GM19043 (cell line): ENCODE measurements around the gene HSD3B2.

Source experiments
- ATAC-seq: cut with Tn5 transposase; IDR thresholded peaks from one replicate; pipeline ENCODE4 v1.9.1; 2021; ENCODE audit warnings: low read depth; ENCODE audit not compliant: unreplicated experiment

HSD3B2 gene

GRCh38 chr1:119451158-119451557 is 36.2 kb downstream of the HSD3B2 start:
- ATAC-seq: no peak

GRCh38 chr1:119452091-119452490 is 37.1 kb downstream of the HSD3B2 start:
- no peak for ATAC-seq

- no peak for ATAC-seq
These were observed 38.1 kb downstream of the HSD3B2 start for GRCh38 chr1:119453021-119453420.

GRCh38 chr1:119462964-119463363 is 48.0 kb downstream of the HSD3B2 start:
- ATAC-seq: no peak

- ATAC-seq: no peak
These were observed 48.6 kb downstream of the HSD3B2 start for GRCh38 chr1:119463569-119463968.

GRCh38 chr1:119466445-119466844 is 51.5 kb downstream of the HSD3B2 start:
- no peak for ATAC-seq

GRCh38 chr1:119467219-119467618 is 52.3 kb downstream of the HSD3B2 start:
- ATAC-seq: no peak

- ATAC-seq: no peak
These were observed 53.1 kb downstream of the HSD3B2 start for GRCh38 chr1:119467857-119468668.

- no peak for ATAC-seq
These were observed 54.8 kb downstream of the HSD3B2 start for GRCh38 chr1:119469741-119470140.

- no peak for ATAC-seq
These were observed 55.4 kb downstream of the HSD3B2 start for GRCh38 chr1:119470377-119470776.

- ATAC-seq: no peak
These were observed 56.0 kb downstream of the HSD3B2 start for GRCh38 chr1:119470958-119471357.

GRCh38 chr1:119471566-119471965 is 56.6 kb downstream of the HSD3B2 start:
- ATAC-seq: no peak

- ATAC-seq: no peak
These were observed 57.3 kb downstream of the HSD3B2 start for GRCh38 chr1:119472080-119472818.
